K562 (cell line): ENCODE measurements around the gene RPS6KL1. TPM values are rescaled to one million over a fixed set of nuclear protein-coding genes. Genes with fewer than 3 reads are reported as not detected.

Experiments
- ATF4 ChIP-seq: fragments of 450-650 bp; formaldehyde crosslinking; IDR thresholded peaks from 2 replicates; pipeline ENCODE4 v1.4.0; 2022; ENCODE audit warnings: mild to moderate bottlenecking, moderate library complexity
- DACH1 ChIP-seq: fragments of 450-650 bp; IDR thresholded peaks from 2 replicates; pipeline ENCODE4 v1.6.1; 2018; ENCODE audit not compliant: partially characterized antibody
- E2F4 ChIP-seq: sonication (generic); formaldehyde crosslinking; IDR thresholded peaks from 2 replicates; pipeline ENCODE4 v1.8.0; 2022; ENCODE audit warnings: mild to moderate bottlenecking, low read depth, missing genetic modification reagents
- FOXK2 ChIP-seq, 2 experiments: fragments of 450-650 bp; IDR thresholded peaks in 1 of 2; conservative IDR thresholded peaks in 1 of 2; 2 replicates each; pipeline ENCODE4 v1.6.1; 2016; ENCODE audit warnings: low read depth in 2 of 2, mild to moderate bottlenecking in 1 of 2
- HDAC6 ChIP-seq: IDR thresholded peaks from 2 replicates; pipeline ENCODE4 v1.6.1; 2012; ENCODE audit warnings: low read depth, mild to moderate bottlenecking, control low read depth, inconsistent platforms, low read length, moderate library complexity
- HIVEP1 ChIP-seq: fragments of 250-450 bp; sonication (Bioruptor Pico); IDR thresholded peaks from 2 replicates; pipeline ENCODE4 v1.4.0; 2020; ENCODE audit warnings: mild to moderate bottlenecking
- KAT7 ChIP-seq: sonication (generic); formaldehyde crosslinking; IDR thresholded peaks from 2 replicates; pipeline ENCODE4 v1.8.0; 2022; ENCODE audit warnings: missing genetic modification reagents, mild to moderate bottlenecking, borderline replicate concordance
- MYNN ChIP-seq, 2 experiments: sonication (generic); formaldehyde crosslinking in 1 of 2; IDR thresholded peaks; 2 replicates each; pipeline versions ENCODE4 v1.5.0 to v1.6.1; 2016 to 2020; ENCODE audit warnings: antibody characterized with exemption in 1 of 2, missing genetic modification reagents in 1 of 2
- PBX2 ChIP-seq, 2 experiments: IDR thresholded peaks in 1 of 2; conservative IDR thresholded peaks in 1 of 2; 2 replicates each; pipeline ENCODE4 v1.6.1; 2016; ENCODE audit warnings: low read depth in 2 of 2, mild to moderate bottlenecking in 1 of 2, missing compliant biosample characterization in 1 of 2, missing genetic modification characterization in 1 of 2, moderate library complexity in 1 of 2
- POLR2B ChIP-seq: fragments of 450-650 bp; IDR thresholded peaks from 2 replicates; pipeline ENCODE4 v1.6.1; 2018; ENCODE audit warnings: low read depth; ENCODE audit not compliant: partially characterized antibody
- SAFB ChIP-seq: fragments of 200-400 bp; formaldehyde crosslinking; IDR thresholded peaks from 2 replicates; pipeline ENCODE4 v1.6.1; 2017; ENCODE audit warnings: low read depth, low read length, borderline replicate concordance
- SAP30 ChIP-seq: fragments of 200-600 bp; sonication (generic); IDR thresholded peaks from 2 replicates; pipeline ENCODE4 v1.6.1; 2012; ENCODE audit warnings: borderline replicate concordance, low read depth, mild to moderate bottlenecking, moderate library complexity, low read length, control low read depth, inconsistent platforms; ENCODE audit not compliant: insufficient read depth, poor library complexity, severe bottlenecking
- SMAD2 ChIP-seq: fragments of 150-350 bp; IDR thresholded peaks from 2 replicates; pipeline ENCODE4 v1.6.1; 2014; ENCODE audit warnings: low read depth, mild to moderate bottlenecking, low read length
- SNRNP70 ChIP-seq: fragments of 200-400 bp; formaldehyde crosslinking; optimal IDR thresholded peaks from 2 replicates; pipeline ENCODE3; 2017; ENCODE audit warnings: low read depth, low read length
- STAT5B ChIP-seq: fragments of 250-450 bp; sonication (Bioruptor Pico); IDR thresholded peaks from 2 replicates; pipeline ENCODE4 v1.8.0; 2021; ENCODE audit warnings: mild to moderate bottlenecking, inconsistent platforms
- THRAP3 ChIP-seq: fragments of 450-650 bp; IDR thresholded peaks from 2 replicates; pipeline ENCODE4 v1.6.1; 2016; ENCODE audit warnings: mild to moderate bottlenecking, inconsistent platforms, borderline replicate concordance
- WHSC1 ChIP-seq: IDR thresholded peaks from one replicate; pipeline ENCODE4 v1.6.1; 2012; ENCODE audit warnings: low read length, control low read depth, inconsistent platforms
- ZNF655 ChIP-seq: fragments of 250-450 bp; sonication (Bioruptor Pico); IDR thresholded peaks from 2 replicates; pipeline ENCODE4 v1.5.0; 2021
- polyA plus RNA-seq, 8 experiments: library from polyadenylated mRNA; depleted of rRNA in 4 of 8; stranded (reverse) in 5 of 8; unstranded in 3 of 8; fragments of >200 nt; fragmentation: Nextera tagmentation in 2 of 8; fragmentation: Illumina TruSeq in 1 of 8; extraction: Ambion mirVana in 2 of 8; extraction: Trizol in 1 of 8; gene quantifications; 2 replicates each; pipeline versions ENCODE4 v1.2.1 to v1.2.3, GENCODE V29; 2011 to 2014; ENCODE audit warnings: inconsistent platforms in 1 of 8, missing spikeins in 1 of 8
- total RNA-seq, 7 experiments: library from RNA; depleted of rRNA in 6 of 7; stranded (reverse); fragments of >200 nt in 6 of 7; fragmentation: Illumina TruSeq in 2 of 7; extraction: Trizol in 2 of 7; gene quantifications; 2 replicates each; pipeline versions ENCODE4 v1.2.1 to v1.2.3, GENCODE V29; 2011 to 2021; ENCODE audit warnings: low replicate concordance in 1 of 7
- TF ChIP-seq, protein P1 (sequence below): fragments of 250-450 bp; sonication (Bioruptor Pico); IDR thresholded peaks from 2 replicates; pipeline ENCODE4 v1.8.0; 2022; ENCODE audit warnings: moderate library complexity, mild to moderate bottlenecking, inconsistent platforms

RPS6KL1 gene
- total and polyA plus RNA-seq, 9 of the 15 experiments (the other 6 are each of a cell fraction or from before 2014, with no cell fraction given): 0.91 to 15.5 (median 8.1) TPM

GRCh38 chr14:74905595-74906142 lies 17.4 kb downstream of the RPS6KL1 start (continued):
- TF ChIP-seq SAP30 (no peak), DACH1 (no peak), KAT7 (CRISPR knock-in tag) (no peak), ATF4 (CRISPR knock-in tag) (no peak), SAFB (peak; percentile 72; the same call in 1 of the 2 replicates), HIVEP1 (CRISPR knock-in tag) (no peak), E2F4 (CRISPR knock-in tag) (no peak), PBX2 (CRISPR knock-in tag; IDR thresholded peaks at IDR 0.05; ENCODE audit: low read depth) (no peak), PBX2 (tag; conservative IDR thresholded peaks at IDR 0.05; ENCODE audit: low read depth) (no peak), WHSC1 (no peak), THRAP3 (no peak), FOXK2 (conservative IDR thresholded peaks at IDR 0.05 in 1 of 2, IDR thresholded peaks at IDR 0.05 in 1 of 2; ENCODE audit: low read depth in 2 of 2) (no peak), HDAC6 (no peak), POLR2B (peak; percentile 24), STAT5B (CRISPR knock-in tag) (no peak), SMAD2 (no peak), SNRNP70 (no peak), ZNF655 (CRISPR knock-in tag) (no peak), MYNN (IDR thresholded peaks at IDR 0.05) (0 out of 2 replicates have a peak, but pooled peaks have one; percentile 12), MYNN (CRISPR knock-in tag; IDR thresholded peaks at IDR 0.05) (no peak)
- TF ChIP-seq, protein P1, sequence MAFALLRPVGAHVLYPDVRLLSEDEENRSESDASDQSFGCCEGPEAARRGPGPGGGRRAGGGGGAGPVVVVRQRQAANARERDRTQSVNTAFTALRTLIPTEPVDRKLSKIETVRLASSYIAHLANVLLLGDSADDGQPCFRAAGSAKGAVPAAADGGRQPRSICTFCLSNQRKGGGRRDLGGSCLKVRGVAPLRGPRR (CRISPR knock-in tag): no peak
